Measurements from ENCODE around the gene ADSL.

DNA sequence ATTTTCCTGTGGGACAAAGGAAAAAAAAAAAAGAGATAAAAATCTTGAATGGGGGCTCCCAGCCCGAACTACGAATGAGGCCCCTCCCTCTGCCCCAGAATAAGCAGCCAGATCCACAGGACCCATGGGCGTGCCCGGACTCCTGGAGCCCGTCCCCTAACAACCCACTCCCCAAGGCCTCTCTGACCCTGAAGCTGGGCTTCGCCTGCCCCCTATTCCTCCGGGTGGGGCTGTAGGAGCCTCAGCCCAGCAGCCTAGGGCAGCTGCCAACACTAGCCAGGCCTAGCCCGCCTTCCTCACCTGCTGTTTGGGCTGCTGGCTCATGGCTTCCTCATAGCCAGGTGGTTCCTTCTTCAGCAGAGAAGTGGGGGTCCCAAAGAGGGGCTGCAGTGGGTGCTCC is 70.7 kb downstream of the ADSL start:
- TF ChIP-seq, protein P1, sequence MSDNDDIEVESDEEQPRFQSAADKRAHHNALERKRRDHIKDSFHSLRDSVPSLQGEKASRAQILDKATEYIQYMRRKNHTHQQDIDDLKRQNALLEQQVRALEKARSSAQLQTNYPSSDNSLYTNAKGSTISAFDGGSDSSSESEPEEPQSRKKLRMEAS (IDR thresholded peaks at IDR 0.05) = no peak
- TF ChIP-seq, protein P2, sequence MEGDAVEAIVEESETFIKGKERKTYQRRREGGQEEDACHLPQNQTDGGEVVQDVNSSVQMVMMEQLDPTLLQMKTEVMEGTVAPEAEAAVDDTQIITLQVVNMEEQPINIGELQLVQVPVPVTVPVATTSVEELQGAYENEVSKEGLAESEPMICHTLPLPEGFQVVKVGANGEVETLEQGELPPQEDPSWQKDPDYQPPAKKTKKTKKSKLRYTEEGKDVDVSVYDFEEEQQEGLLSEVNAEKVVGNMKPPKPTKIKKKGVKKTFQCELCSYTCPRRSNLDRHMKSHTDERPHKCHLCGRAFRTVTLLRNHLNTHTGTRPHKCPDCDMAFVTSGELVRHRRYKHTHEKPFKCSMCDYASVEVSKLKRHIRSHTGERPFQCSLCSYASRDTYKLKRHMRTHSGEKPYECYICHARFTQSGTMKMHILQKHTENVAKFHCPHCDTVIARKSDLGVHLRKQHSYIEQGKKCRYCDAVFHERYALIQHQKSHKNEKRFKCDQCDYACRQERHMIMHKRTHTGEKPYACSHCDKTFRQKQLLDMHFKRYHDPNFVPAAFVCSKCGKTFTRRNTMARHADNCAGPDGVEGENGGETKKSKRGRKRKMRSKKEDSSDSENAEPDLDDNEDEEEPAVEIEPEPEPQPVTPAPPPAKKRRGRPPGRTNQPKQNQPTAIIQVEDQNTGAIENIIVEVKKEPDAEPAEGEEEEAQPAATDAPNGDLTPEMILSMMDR (IDR thresholded peaks at IDR 0.05; ENCODE audit: control extremely low read depth in 1 of 3, insufficient read depth in 1 of 3, low read depth in 1 of 3, low read length in 3 of 3) = no peak
- TF ChIP-seq, protein P3, sequence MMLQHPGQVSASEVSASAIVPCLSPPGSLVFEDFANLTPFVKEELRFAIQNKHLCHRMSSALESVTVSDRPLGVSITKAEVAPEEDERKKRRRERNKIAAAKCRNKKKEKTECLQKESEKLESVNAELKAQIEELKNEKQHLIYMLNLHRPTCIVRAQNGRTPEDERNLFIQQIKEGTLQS (IDR thresholded peaks at IDR 0.05; ENCODE audit: insufficient read depth, low read depth, low read length) = no peak
- TF ChIP-seq RBBP5 (IDR thresholded peaks at IDR 0.05; ENCODE audit: borderline replicate concordance, low read depth, low read length) = no peak
- no peak for TF ChIP-seq POLR2AphosphoS5 (IDR thresholded peaks at IDR 0.05; ENCODE audit: low read depth, low read length)
- TF ChIP-seq, protein P4, sequence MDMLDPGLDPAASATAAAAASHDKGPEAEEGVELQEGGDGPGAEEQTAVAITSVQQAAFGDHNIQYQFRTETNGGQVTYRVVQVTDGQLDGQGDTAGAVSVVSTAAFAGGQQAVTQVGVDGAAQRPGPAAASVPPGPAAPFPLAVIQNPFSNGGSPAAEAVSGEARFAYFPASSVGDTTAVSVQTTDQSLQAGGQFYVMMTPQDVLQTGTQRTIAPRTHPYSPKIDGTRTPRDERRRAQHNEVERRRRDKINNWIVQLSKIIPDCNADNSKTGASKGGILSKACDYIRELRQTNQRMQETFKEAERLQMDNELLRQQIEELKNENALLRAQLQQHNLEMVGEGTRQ (IDR thresholded peaks at IDR 0.05; ENCODE audit: low read length) = no peak
- no peak for TF ChIP-seq ZNF274 (IDR thresholded peaks at IDR 0.05; ENCODE audit: borderline replicate concordance, extremely low read depth, low read length)
- TF ChIP-seq SIN3A (conservative IDR thresholded peaks at IDR 0.05 in 1 of 2, IDR thresholded peaks at IDR 0.05 in 1 of 2; ENCODE audit: low read depth in 1 of 2, low read length in 2 of 2) = no peak

Data from H1 (cell line).